HuH-7.5 (cell line): ENCODE measurements around the gene ARL15.

Experiments used
- DNase-seq: peaks from one replicate; pipeline ENCODE4 v3.0.0; 2011; ENCODE audit warnings: low spot score

Gene ARL15

GRCh38 chr5:54243483-54244080 lies 66.8 kb downstream of the ARL15 start:
- DNase-seq, result no peak

GRCh38 chr5:54242297-54242696 lies 68.1 kb downstream of the ARL15 start:
- no peak for DNase-seq

- no peak for DNase-seq
Observed at GRCh38 chr5:54234304-54234933, 76.0 kb downstream of the ARL15 start.

- no peak for DNase-seq
Observed at GRCh38 chr5:54230936-54231685, 79.3 kb downstream of the ARL15 start.

- DNase-seq, result peak; percentile 41
Observed at GRCh38 chr5:54229041-54229780, 81.2 kb downstream of the ARL15 start.

GRCh38 chr5:54227759-54228158 lies 82.6 kb downstream of the ARL15 start:
- no peak for DNase-seq

GRCh38 chr5:54227109-54227508 lies 83.3 kb downstream of the ARL15 start:
- DNase-seq, result no peak

GRCh38 chr5:54226215-54226614 lies 84.2 kb downstream of the ARL15 start:
- no peak for DNase-seq

GRCh38 chr5:54224103-54224826 lies 86.1 kb downstream of the ARL15 start:
- DNase-seq, result no peak

GRCh38 chr5:54222336-54222735 lies 88.0 kb downstream of the ARL15 start:
- DNase-seq, result no peak

- DNase-seq, result no peak
Observed at GRCh38 chr5:54221135-54221534, 89.2 kb downstream of the ARL15 start.

- DNase-seq, result no peak
Observed at GRCh38 chr5:54220230-54221040, 89.9 kb downstream of the ARL15 start.

- no peak for DNase-seq
Observed at GRCh38 chr5:54217826-54218503, 92.4 kb downstream of the ARL15 start.

- no peak for DNase-seq
Observed at GRCh38 chr5:54215233-54215736, 95.1 kb downstream of the ARL15 start.

- no peak for DNase-seq
Observed at GRCh38 chr5:54214722-54215121, 95.7 kb downstream of the ARL15 start.

GRCh38 chr5:54212331-54212730 lies 98.0 kb downstream of the ARL15 start:
- no peak for DNase-seq

- no peak for DNase-seq
Observed at GRCh38 chr5:54211912-54212311, 98.5 kb downstream of the ARL15 start.

GRCh38 chr5:54207566-54207965 lies 102.8 kb downstream of the ARL15 start:
- no peak for DNase-seq

- no peak for DNase-seq
Observed at GRCh38 chr5:54206580-54207229, 103.7 kb downstream of the ARL15 start.

- DNase-seq, result no peak
Observed at GRCh38 chr5:54205918-54206317, 104.5 kb downstream of the ARL15 start.
